ENCODE results near the gene OXGR1. TPM values are rescaled to one million over a fixed set of nuclear protein-coding genes. Genes with fewer than 3 reads are reported as not detected.

The OXGR1 gene
- total and polyA plus RNA-seq, 8 donors = 0.14 to 0.68 (median 0.26) TPM

- Histone ChIP-seq H3K4me3 (no peak overlapping the region), H3K4me1 (peaks cover 0 to 6% of the 10 kb centered on the region in 2 donors), H3K27ac (no peak overlapping the region), H3K27me3 (peaks cover 3 to 6% of the 10 kb centered on the region in 2 donors), H3K9me3 (no peaks in the 10 kb centered on the region), H3K36me3 (no peaks in the 10 kb centered on the region)
- intact Hi-C loops (cut with DNase I) = no loop called here
- ATAC-seq (no peak), DNase-seq (no peak)
- no peak for TF ChIP-seq CTCF (IDR thresholded peaks at IDR 0.05)
Observed at GRCh38 chr13:97001636-97002035, 7.4 kb upstream of the OXGR1 start.

- Histone ChIP-seq H3K4me1 (peaks cover 0 to 6% of the 10 kb centered on the region in 2 donors), H3K9me3 (no peaks in the 10 kb centered on the region), H3K27me3 (peaks cover 10 to 15% of the 10 kb centered on the region in 2 donors), H3K4me3 (no peak overlapping the region), H3K27ac (no peak overlapping the region), H3K36me3 (no peaks in the 10 kb centered on the region)
- ATAC-seq (no peak), DNase-seq (no peak)
- intact Hi-C loops (cut with DNase I) = no loop called here
- no peak for TF ChIP-seq CTCF (IDR thresholded peaks at IDR 0.05)
Observed at GRCh38 chr13:97000295-97000925, 6.1 kb upstream of the OXGR1 start.

- Histone ChIP-seq H3K4me1 (peaks cover 0 to 13% of the 10 kb centered on the region in 2 donors), H3K4me3 (no peak overlapping the region), H3K27me3 (peaks cover 23 to 27% of the 10 kb centered on the region in 2 donors), H3K36me3 (no peaks in the 10 kb centered on the region), H3K9me3 (no peaks in the 10 kb centered on the region), H3K27ac (no peak overlapping the region)
- no peak for TF ChIP-seq CTCF (IDR thresholded peaks at IDR 0.05)
- ATAC-seq = no peak
- intact Hi-C loops (cut with DNase I) = no loop called here
- no peak for DNase-seq
Observed at GRCh38 chr13:96999091-96999490, 4.8 kb upstream of the OXGR1 start.

GRCh38 chr13:96998051-96998450 is 3.8 kb upstream of the OXGR1 start:
- DNase-seq = no peak
- no peak for TF ChIP-seq CTCF (IDR thresholded peaks at IDR 0.05)

GRCh38 chr13:96996886-96997285 is 2.6 kb upstream of the OXGR1 start:
- Histone ChIP-seq H3K4me3 (no peak overlapping the region), H3K4me1 (peaks cover 0 to 13% of the 10 kb centered on the region in 2 donors), H3K27me3 (peaks cover 31 to 44% of the 10 kb centered on the region in 2 donors), H3K9me3 (no peaks in the 10 kb centered on the region), H3K27ac (no peak overlapping the region), H3K36me3 (no peaks in the 10 kb centered on the region)
- TF ChIP-seq CTCF (IDR thresholded peaks at IDR 0.05) = no peak
- no peak for ATAC-seq
- intact Hi-C loops (cut with DNase I) = no loop called here
- no peak for DNase-seq

More at GRCh38 chr13:96998051-96998450, 3.8 kb upstream of the OXGR1 start:
- H3K4me3 ChIP-seq = no peak overlapping the region
- H3K27ac ChIP-seq = no peak overlapping the region
- intact Hi-C loops (cut with DNase I) = no loop called here
- peaks cover 31 to 33% of the 10 kb centered on the region in 2 donors for H3K27me3 ChIP-seq
- H3K9me3 ChIP-seq = no peaks in the 10 kb centered on the region
- ATAC-seq = no peak
- H3K36me3 ChIP-seq = no peaks in the 10 kb centered on the region
- peaks cover 0 to 18% of the 10 kb centered on the region in 2 donors for H3K4me1 ChIP-seq
